ENCODE results near the gene GBF1.
"Not testable (repeated sequence)": the region's sequence is repeated elsewhere in the genome, so short reads cannot be mapped to it uniquely, and the experiment has no call there.

DNA sequence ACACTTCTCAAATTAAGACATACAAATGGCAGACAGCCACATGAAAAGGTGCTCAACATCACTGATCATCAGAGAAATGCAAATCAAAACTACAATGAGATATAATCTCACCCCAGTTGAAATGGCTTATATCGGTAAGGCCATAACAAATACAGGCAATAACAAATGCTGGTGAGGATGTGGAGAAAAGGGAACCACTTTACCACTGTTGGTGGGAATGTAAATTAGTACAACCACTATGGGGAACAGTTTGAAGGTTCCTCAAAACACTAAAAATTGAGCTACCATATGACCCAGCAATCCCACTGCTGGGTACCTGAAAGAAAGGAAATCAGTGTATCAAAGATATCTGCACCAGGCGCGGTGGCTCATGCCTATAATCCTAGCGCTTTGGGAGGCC, 31.7 kb upstream of the GBF1 start:
- TF ChIP-seq, protein P1, sequence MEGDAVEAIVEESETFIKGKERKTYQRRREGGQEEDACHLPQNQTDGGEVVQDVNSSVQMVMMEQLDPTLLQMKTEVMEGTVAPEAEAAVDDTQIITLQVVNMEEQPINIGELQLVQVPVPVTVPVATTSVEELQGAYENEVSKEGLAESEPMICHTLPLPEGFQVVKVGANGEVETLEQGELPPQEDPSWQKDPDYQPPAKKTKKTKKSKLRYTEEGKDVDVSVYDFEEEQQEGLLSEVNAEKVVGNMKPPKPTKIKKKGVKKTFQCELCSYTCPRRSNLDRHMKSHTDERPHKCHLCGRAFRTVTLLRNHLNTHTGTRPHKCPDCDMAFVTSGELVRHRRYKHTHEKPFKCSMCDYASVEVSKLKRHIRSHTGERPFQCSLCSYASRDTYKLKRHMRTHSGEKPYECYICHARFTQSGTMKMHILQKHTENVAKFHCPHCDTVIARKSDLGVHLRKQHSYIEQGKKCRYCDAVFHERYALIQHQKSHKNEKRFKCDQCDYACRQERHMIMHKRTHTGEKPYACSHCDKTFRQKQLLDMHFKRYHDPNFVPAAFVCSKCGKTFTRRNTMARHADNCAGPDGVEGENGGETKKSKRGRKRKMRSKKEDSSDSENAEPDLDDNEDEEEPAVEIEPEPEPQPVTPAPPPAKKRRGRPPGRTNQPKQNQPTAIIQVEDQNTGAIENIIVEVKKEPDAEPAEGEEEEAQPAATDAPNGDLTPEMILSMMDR (IDR thresholded peaks at IDR 0.05; ENCODE audit: low read depth, low read length, missing input control): not testable (repeated sequence)
- TF ChIP-seq, protein P2, sequence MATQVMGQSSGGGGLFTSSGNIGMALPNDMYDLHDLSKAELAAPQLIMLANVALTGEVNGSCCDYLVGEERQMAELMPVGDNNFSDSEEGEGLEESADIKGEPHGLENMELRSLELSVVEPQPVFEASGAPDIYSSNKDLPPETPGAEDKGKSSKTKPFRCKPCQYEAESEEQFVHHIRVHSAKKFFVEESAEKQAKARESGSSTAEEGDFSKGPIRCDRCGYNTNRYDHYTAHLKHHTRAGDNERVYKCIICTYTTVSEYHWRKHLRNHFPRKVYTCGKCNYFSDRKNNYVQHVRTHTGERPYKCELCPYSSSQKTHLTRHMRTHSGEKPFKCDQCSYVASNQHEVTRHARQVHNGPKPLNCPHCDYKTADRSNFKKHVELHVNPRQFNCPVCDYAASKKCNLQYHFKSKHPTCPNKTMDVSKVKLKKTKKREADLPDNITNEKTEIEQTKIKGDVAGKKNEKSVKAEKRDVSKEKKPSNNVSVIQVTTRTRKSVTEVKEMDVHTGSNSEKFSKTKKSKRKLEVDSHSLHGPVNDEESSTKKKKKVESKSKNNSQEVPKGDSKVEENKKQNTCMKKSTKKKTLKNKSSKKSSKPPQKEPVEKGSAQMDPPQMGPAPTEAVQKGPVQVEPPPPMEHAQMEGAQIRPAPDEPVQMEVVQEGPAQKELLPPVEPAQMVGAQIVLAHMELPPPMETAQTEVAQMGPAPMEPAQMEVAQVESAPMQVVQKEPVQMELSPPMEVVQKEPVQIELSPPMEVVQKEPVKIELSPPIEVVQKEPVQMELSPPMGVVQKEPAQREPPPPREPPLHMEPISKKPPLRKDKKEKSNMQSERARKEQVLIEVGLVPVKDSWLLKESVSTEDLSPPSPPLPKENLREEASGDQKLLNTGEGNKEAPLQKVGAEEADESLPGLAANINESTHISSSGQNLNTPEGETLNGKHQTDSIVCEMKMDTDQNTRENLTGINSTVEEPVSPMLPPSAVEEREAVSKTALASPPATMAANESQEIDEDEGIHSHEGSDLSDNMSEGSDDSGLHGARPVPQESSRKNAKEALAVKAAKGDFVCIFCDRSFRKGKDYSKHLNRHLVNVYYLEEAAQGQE (IDR thresholded peaks at IDR 0.05): not testable (repeated sequence)
